Renal cortical epithelial cell (primary cell): ENCODE measurements around the gene ATPAF2. TPM values are rescaled to one million over a fixed set of nuclear protein-coding genes. Genes with fewer than 3 reads are reported as not detected.

ENCODE experiments used
- DNase-seq: peaks from one replicate; pipeline ENCODE4 v3.0.0-alpha.2; 2011; ENCODE audit warnings: low read depth
- total RNA-seq: library from RNA; depleted of rRNA; stranded (reverse); fragments of >200 nt; gene quantifications from 2 replicates; pipeline ENCODE4 v1.2.3, GENCODE V29; 2014

ATPAF2 gene
- total RNA-seq, 1 donor from 2014 or later: 17.4 TPM

- no peak for DNase-seq
Measured at GRCh38 chr17:17985555-17985954, 53.4 kb downstream of the ATPAF2 start.

- no peak for DNase-seq
Measured at GRCh38 chr17:17985153-17985552, 53.8 kb downstream of the ATPAF2 start.

- DNase-seq: no peak
Measured at GRCh38 chr17:17983776-17984175, 55.2 kb downstream of the ATPAF2 start.

GRCh38 chr17:17983376-17983775, 55.6 kb downstream of the ATPAF2 start:
- no peak for DNase-seq

- DNase-seq: no peak
Measured at GRCh38 chr17:17982801-17983200, 56.2 kb downstream of the ATPAF2 start.

- no peak for DNase-seq
Measured at GRCh38 chr17:17981330-17981729, 57.6 kb downstream of the ATPAF2 start.

GRCh38 chr17:17979778-17980177, 59.2 kb downstream of the ATPAF2 start:
- DNase-seq: no peak

GRCh38 chr17:17978481-17979424, 60.2 kb downstream of the ATPAF2 start:
- no peak for DNase-seq

GRCh38 chr17:17976931-17977570, 61.9 kb downstream of the ATPAF2 start:
- no peak for DNase-seq

- no peak for DNase-seq
Measured at GRCh38 chr17:17975436-17975835, 63.5 kb downstream of the ATPAF2 start.

GRCh38 chr17:17972952-17973254, 66.1 kb downstream of the ATPAF2 start:
- no peak for DNase-seq

GRCh38 chr17:17972126-17972951, 66.6 kb downstream of the ATPAF2 start, which contains the start of the genes DRC3 and TOM1L2:
TSS of gene DRC3 (plus strand) at chr17:17972862. CDS start at chr17:17977599, 4,737 bp downstream.
TSS of gene TOM1L2 (minus strand) at chr17:17972400. CDS start at chr17:17972313, 87 bp downstream.
- DNase-seq: peak; percentile 100

GRCh38 chr17:17971431-17972125, 67.4 kb downstream of the ATPAF2 start:
- no peak for DNase-seq

GRCh38 chr17:17970699-17971430, 68.1 kb downstream of the ATPAF2 start:
- DNase-seq: peak; percentile 47

Other genes with a start within 250 kb of the ATPAF2 start
- 43.9 and 53.0 TPM in 2 replicates for gene SREBF1, start 202.2 kb downstream of the ATPAF2 start, total RNA-seq
- 15.3 and 58.5 TPM in 2 replicates for gene TOM1L2, start 66.8 kb downstream of the ATPAF2 start, total RNA-seq
- gene DRC3, start 66.3 kb downstream of the ATPAF2 start, total RNA-seq: 2.6 and 6.1 TPM in 2 replicates
- 2.6 and 9.4 TPM in 2 replicates for gene GID4, start 240 bp upstream of the ATPAF2 start, total RNA-seq
- 36.5 and 39.6 TPM in 2 replicates for gene DRG2, start 48.8 kb upstream of the ATPAF2 start, total RNA-seq
- gene MYO15A, start 69.6 kb upstream of the ATPAF2 start, total RNA-seq: 0.45 TPM in 1 of 2 replicates, not detected in the other
- gene ALKBH5, start 144.7 kb upstream of the ATPAF2 start, total RNA-seq: 103 and 124 TPM in 2 replicates
- 30.4 and 46.4 TPM in 2 replicates for gene LLGL1, start 186.5 kb upstream of the ATPAF2 start, total RNA-seq
- gene FLII, start 219.6 kb upstream of the ATPAF2 start, total RNA-seq: 343 and 451 TPM in 2 replicates
- 88.2 and 154 TPM in 2 replicates for gene MIEF2, start 221.5 kb upstream of the ATPAF2 start, total RNA-seq